HG03097 (cell line): ENCODE results near the gene HPF1.
"Not testable (repeated sequence)": the region's sequence is repeated elsewhere in the genome, so short reads cannot be mapped to it uniquely, and the experiment has no call there.

Experiments
- ATAC-seq: cut with Tn5 transposase; IDR thresholded peaks from one replicate; pipeline ENCODE4 v1.9.1; 2021; ENCODE audit not compliant: unreplicated experiment, low FRiP score

HPF1 gene

DNA sequence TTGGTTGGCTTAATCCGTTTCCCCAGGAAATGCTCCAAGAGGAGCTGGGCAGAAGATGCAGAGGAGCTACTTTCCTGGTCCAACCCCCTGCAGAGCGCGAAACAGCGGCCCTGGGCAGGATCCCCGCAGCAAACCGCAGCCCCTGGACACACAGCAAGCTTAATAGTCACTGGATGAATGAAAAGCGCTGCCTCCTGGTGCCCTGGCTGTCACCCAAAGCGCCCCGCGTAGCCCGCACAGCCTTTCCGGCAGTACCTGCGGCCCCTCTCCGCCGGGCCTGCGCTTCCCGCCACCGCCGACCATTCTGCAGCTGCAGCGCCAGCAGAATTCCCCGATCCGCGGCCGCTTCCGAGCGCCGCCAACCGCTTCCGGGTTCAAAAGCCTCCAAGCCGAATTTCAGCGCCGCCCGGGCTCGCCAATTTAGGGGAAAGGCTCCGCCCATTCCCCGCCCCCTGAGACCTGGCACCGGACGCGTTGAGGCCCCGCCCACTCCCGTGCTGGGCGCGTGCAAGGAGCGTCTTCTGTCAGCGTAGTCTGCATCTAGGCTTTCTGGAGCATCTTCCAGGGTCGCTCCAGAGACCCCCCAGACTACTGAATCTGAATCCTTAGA, at the start of gene HPF1:
HPF1 (minus strand) TSS at position 370 of the 610 bp plus-strand sequence; CDS start at position 303, 67 bp downstream.
- ATAC-seq: peak; percentile 94

DNA sequence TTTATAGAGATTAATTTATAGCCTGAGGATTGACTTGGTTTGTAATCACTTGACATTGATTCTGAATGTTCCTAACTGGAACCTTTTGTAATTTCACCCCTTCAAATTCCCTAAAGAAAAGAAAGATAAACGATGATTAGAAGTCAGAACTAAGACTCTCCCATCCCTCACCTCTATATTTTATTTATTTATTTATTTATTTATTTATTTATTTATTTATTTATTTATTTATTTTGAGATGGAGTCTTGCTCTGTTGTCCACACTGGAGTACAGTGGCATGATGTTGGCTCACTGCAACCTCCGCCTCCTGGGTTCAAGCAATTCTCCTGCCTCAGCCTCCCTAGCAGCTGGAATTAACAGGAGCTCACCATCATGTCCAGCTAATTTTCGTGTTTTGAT, 49.0 kb upstream of the HPF1 start:
- ATAC-seq: not testable (repeated sequence)

DNA sequence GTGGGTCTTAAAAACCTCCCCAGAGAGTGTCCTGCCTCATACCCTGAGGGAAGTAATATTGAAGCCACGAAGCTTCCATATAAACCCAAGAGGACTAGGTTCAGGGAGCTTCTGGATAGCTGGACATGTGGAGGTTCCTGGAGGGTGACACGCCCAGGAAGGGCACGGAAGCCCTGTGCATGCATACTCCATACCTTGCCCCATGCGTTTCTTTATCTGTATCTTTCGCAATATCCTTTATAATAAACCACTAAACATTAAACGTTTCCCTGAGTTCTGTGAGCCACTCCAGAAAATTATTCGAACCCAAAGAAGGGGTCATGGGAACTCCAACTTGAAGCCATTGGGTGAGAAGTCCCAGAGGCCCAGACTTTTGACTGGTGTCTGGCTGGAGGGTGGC, 45.7 kb upstream of the HPF1 start:
- no peak for ATAC-seq

DNA sequence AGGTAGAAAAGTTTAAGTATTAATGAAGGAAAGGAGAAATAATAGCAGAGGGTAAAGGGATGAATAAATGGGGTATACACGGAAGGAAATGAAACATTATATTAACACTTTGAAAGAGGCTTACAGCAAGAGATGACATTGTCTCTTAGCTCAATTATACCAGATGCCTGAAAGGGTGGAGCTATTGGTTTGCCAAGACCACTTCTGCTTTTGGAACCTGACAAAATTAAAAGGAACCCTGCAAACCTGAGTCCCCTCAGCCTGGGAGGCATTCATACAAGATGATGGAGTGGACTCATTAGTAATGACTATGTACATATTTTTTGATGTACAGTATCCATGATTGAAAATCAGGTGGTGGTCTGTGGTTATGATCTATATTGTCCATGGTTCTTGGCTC, 45.1 kb upstream of the HPF1 start:
- ATAC-seq: no peak

DNA sequence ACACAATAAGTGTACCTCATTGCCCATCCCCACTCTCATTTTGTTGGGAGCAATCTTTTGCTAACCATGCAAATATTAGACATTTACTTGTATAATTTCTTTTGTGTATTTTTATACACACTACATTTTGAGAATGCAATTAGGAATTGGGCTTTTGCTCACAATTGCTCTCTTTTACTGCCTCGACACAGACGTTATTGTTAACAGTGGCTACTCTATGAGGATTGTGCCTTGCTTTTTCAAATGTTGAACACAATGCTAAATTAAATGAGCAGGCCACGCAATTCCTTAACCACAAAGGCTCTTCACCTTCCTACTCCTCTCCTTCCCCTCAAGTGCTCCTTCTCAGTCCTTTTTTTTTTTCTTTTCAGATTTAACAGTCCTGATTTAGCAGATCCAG, 42.8 kb upstream of the HPF1 start:
- ATAC-seq: no peak

DNA sequence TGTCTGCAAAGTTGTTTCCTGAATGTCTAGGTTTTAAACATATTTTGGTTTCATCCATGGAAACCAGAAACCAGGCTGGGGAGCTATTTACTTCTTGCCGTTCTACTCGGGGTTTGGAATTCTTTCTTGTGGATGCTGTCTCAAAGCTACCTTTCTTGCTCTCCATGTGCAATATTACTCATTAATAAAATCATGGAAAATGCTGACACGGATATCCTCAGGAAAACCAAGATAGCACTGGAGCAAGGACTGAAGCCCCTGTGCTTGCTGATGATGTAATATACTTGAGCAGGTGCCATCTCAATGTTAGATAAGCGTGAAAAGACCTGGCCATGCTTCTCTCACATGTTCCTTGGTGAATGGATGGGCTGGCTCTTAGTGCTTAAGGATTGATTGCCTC, 41.5 kb upstream of the HPF1 start:
- no peak for ATAC-seq

DNA sequence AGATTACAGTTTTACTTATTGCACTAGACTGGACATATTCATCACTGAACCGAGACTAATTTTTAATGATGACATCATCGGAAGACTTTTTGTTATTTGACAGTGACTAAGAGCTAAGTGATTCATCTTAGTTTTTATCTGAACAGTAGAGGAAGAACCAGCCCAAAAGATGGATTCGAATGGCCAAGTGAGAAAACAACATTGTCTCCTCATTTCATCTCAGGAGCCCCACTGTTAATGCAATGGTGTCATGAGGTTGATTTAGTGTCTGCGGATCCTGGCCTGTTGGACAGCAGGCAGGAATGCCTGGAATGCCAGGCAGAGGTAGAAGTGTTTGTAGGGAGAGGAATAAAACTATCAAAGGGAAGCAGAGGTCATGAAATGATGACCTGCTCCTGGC, 37.8 kb upstream of the HPF1 start:
- no peak for ATAC-seq

DNA sequence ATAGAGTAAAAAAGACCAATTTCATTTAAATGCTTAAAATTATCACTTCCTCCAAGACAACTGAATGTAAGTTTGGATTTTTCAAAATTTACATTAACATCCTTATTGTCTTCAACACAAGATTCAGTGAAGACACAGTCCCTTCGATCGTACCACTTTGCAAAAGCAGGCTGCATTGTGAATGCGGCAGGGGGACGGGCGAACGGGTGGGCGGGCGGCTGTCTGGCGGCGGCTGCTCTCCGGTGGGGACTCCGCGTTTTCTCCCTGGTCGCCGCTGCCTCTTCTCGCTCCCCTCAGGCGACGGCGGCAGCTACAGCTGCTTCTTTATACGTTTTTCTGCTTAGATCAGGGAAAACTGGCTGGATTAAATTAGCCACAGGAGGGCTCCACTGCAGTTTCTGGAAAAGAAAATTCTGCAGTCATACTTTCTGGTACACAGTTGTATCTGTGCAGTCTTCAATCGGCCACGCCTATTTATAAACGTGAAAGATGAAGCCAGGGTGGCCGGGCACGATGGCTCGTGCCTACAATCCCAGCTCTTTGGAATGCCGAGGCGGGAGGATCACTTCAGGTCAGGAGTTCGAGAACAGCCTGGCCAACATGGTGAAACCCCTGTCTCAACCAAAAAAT, 33.9 kb upstream of the HPF1 start:
- no peak for ATAC-seq

DNA sequence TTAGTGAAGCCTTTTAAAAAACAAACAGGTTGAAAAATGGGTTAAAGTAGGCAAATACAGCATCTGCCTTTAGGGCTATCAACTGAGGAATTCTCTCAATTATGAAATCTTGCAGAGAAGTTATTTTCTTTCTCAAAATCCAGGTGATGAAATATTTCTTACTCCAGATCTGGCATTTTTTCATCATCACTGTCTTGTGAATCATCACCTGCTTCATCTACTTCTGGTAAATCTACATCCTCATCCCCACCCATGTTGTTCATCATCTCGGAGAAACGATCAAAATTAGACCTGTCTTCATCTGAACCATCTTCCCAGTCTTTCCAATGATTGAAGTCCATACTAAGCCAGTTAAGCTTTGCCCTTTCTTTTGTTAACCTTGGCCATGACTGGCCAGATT, 33.3 kb upstream of the HPF1 start:
- no peak for ATAC-seq

DNA sequence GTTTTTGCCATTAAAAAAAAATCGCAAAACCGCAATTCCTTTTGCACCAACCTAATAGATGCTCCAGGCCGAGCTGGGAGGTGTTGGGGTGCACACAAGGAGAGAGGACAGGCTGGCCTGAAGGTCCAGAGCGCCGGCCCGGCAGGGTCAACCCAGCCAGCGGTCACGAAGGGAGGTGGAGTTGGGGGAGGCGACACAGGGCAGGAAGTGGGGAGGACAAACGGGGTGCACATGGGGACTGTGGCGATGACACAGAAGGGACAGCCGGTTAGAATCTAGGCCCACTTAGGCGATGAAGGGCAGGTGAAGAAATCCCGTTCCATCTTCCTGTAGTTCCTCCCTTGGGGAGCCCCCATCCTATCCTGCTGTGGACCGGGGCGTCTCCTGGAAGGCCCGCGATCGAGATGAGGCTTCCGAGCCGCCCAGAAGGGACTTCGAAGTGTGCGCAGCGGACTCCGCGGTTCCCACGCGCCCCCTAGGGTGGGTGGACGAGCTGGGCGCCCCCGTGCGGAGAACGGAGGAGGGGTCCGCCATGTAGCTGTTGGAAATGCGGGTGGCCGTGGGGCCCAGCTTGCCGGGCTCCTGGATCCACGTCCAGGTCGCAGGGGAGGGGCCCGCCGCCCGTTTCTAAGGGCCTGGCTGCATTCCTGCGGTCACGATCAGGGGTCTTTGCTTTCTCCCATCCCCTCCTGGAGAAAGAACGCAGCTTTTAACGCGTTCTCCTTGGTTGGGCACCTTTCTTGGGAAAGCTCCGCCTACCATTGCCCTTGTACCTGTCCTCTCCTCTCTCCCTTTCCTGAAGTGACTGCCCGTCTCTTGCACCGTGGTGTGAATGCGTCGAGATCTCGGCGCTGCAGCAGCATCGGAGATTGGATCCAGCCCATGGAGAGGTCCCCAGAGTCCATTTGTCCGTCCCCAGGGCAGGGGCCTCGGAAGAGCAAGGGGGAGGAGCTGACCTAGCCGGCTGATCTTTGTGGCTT, 17.0 kb upstream of the HPF1 start:
- ATAC-seq: no peak

DNA sequence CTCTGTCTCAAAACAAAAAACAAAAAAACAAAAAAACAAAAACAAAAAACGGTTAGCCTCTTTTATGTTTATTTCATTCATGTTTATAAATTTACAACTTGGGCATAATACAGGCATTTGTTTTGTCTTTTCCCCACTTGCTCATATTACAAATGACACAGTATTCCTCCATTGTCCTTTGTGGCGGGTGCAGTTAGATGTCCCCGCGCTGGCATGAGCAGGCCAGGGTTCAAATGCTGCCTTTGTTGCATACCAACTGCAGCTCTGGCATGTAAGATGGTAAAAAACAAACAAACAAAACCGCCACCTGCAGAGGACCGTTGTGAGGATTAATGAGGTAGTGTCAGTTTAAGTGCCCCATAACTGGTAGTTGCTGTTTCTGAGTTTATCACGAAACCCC, 16.1 kb upstream of the HPF1 start:
- no peak for ATAC-seq

DNA sequence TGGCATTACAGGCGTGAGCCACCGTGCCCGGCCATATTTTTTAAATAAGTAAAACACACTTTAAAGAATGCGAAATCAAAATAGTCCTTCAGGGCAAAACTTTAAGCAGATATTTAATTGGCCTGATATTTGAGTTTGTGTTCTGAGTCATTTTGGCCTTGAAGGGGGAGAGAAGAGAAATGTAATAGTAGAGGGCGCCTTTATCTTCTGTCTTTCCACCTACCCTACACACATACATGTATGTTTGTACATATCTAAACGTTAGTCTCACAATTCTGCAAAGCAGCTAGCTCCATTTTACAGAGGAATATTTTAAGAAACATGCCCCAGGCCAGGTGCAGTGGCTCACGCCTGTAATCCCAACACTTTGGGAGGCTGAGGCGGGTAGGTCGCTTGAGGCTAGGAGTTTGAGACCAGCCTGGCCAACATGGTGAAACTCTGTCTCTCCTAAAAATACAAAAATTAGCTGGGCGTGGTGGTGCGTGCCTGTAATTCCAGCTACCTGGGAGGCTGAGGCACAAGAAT, 13.9 kb upstream of the HPF1 start:
- ATAC-seq: not testable (repeated sequence)

DNA sequence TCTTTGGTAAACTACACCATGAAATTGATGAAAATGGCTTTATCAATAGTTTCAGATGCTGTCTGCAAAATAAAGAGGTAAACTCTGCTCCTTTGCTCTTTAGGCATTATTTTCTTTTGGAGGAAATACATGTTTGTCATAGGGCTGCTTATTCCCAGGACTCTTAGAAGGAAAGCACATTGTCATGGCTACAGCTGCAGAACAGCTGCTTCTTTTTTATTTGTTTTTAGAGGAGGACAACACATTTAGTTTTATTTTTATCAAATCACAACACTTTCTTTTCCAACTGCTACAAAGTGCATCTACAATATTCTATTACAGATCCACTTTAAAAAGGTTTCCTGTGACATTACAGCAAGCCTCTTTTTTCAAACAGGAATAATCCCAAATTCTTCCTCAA, 12.7 kb upstream of the HPF1 start:
- ATAC-seq: no peak

DNA sequence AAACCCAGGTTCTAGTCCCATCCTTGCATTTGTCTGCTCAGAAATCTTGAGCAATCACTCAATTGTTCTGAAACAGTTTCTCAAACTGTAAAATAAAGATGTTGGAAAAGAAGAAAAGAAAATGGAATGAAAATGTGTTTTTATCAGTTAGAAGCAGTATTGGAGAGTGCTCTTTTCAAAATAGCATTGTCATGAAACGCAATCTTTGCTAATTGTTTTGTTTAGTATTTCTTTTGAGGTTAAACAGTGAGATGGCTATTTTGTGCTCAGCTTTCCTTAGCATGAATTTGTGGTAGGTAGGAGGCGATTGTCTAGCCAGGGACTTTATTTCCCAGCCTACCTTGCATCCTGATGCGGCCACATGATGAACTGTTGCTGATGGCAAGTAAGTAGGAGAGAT, 10.6 kb upstream of the HPF1 start:
- ATAC-seq: no peak

DNA sequence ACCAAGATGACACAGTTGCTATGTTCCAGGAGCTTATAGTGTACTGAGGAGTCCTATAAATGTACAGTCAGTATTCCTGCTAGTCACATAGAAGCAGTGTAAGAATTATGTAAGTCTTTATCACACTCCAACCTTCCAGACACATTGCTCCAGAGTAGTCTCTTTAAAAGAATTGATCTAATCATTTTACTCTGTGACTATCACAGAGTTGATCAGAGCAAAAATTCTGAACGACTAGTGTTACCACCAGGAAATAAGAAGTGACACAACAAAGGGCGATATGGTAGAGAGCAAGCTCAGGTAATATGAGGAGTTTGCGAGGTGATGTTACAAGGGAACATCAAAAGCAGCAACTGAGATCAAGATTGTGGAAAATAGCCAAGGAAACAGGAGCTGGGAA, 9.0 kb upstream of the HPF1 start:
- no peak for ATAC-seq

DNA sequence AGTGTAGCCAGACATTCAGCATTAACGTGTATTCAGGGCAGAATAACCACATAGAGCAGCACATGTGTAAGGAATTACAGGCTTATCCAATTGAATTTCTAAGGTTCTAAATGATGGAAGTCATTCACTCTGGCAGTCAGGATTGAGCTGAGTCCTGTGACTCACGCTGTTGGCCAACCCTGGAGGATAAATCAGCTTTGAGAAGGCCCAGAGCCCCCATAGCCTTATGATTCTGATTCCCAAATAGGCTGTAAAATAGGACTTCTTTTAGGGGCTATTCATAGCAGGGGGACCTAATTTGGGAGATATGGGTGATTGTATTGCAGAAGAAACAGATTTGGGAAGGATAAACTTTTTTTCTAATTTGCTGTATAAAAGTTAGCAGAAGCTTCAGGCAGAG, 8.1 kb upstream of the HPF1 start:
- no peak for ATAC-seq

DNA sequence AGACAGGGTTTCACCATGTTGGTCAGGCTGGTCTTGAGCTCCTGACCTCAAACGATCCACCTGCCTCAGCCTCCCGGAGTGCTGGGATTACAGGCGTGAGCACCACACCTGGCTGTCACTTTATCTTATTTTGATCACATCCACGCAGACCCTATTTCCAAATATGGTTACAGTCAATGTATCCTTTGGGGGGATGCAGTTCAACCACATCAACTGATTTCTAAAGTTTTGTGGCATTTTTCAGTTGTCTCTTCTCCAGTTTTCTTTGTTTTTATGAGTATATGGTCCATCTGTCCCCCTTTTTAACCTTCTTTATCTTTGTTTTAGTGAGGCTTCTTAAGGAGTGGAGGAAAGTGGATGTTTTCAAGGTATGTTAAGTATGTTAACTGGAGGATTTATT, 4.1 kb upstream of the HPF1 start:
- ATAC-seq: no peak

DNA sequence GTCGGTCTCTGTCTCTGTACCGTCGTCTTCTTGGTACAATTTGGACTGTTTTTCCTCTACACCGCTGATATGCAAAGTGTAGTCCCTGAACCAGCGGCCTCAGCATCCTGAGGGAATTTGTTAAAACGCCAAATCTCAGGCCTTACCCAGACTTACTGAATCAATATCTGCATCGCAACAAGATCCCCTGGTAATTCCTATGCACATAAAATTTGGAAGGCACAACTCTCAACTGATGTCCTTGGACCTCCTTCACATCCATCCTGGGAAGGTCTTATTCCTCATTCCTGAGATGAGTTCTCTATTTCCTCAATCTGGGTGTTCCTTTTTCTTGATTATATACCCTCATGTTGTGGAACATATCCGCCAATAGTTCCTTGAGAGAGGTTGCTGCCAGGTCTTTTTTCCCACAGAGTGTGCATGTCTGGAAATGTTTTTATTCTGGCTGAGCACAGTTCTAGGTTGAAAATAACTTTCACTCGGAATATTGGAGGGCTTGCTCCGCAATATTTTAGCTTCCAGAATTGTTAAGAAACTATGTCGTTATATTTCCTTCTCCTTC, 738 bp upstream of the HPF1 start:
- ATAC-seq: no peak

DNA sequence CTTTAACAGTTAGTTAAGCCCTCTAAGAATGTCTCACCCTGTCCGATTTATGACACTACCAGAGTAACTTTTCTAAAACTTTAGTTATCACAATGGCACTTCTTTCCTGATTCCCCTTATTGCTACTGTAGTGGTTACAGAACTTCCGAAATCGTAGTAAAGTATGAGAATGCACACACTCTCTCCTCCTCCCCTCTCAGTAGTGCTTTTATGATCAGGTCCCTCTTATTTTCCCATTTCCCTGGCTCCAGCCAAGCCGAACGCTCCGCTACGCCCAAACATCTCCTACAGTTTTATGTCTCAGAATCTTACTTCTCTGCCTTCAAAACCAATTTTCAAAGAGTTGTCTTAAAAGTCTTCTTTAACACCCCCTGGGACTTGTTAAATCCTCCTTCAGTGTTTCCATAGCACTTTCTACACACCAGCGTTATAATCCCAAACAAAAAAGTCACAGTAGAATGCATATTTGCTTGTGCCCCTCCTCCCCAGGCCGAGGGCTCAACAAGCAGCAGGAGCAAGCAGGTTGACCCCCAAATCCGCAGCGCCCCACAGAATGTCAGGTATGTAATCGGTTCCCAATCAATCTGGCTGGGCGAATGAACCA, 671 bp downstream of the HPF1 start:
- no peak for ATAC-seq

DNA sequence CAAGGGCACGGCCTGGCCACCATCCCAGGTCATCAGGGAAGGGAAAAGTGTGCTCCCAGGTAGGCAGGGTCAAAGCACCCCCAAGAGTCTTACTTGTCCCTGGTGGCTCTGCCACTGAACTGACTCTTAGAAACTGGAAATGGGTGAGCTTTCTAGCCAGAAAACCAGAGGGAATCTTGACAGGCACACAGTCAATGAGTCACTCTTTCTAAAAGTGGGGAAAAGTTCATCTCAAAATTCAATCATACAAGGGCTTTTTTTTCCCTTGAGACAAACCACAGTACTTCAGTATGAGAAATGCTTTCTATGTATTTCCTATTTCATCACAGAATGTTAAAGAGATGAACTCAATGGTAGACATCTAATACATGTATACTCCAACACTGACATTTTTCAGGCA, 12.5 kb downstream of the HPF1 start:
- no peak for ATAC-seq

DNA sequence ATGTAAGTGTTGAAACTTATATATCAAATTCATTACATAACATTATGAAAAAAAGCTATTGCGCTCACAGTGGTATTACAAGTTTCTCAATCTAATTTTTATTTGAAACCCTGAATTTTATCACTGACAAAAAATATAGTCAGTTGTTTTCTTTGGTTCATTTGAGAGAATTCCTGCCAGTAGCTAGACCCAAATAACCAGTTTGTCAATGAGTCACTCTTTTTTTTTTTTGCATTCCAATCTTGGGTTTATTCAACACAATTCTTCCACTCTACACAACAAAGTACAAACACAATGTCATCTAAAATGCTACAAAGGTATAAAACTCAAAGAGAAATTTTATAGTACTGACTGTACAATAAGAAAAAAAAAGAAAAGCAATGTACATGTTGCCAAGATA, 13.1 kb downstream of the HPF1 start:
- ATAC-seq: no peak
